ENCODE results near the gene C1orf116.

DNA sequence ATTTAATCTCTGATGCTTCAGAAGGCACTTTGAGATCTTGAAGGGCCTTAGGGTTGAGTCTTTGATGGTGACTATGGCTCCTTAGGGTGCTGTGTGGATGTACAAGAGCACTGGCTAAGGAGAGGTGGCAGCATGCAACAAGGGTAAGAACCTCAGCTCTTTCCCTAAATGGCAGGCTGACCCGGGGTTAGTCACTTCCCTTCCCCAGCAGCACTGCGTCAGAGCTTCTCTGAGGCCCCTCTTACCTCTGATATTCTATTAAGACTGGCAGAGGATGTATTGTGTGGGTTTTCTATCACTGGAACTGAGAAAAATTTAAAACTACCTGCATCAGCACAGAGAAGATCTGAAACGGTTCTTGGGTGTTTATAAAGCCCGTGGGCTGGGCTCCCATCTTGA lies 11.8 kb downstream of the C1orf116 start:
- TF ChIP-seq, protein P1, sequence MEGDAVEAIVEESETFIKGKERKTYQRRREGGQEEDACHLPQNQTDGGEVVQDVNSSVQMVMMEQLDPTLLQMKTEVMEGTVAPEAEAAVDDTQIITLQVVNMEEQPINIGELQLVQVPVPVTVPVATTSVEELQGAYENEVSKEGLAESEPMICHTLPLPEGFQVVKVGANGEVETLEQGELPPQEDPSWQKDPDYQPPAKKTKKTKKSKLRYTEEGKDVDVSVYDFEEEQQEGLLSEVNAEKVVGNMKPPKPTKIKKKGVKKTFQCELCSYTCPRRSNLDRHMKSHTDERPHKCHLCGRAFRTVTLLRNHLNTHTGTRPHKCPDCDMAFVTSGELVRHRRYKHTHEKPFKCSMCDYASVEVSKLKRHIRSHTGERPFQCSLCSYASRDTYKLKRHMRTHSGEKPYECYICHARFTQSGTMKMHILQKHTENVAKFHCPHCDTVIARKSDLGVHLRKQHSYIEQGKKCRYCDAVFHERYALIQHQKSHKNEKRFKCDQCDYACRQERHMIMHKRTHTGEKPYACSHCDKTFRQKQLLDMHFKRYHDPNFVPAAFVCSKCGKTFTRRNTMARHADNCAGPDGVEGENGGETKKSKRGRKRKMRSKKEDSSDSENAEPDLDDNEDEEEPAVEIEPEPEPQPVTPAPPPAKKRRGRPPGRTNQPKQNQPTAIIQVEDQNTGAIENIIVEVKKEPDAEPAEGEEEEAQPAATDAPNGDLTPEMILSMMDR (IDR thresholded peaks at IDR 0.05): no peak
- no peak for TF ChIP-seq POLR2A (IDR thresholded peaks at IDR 0.05)
